SK-N-SH treated with all-trans-retinoic acid at 6 μM for 48 hours (cell line): Measurements from ENCODE around the gene RACK1.

Experiments
- ARNTL ChIP-seq: fragments of 450-650 bp; formaldehyde crosslinking; IDR thresholded peaks from 2 replicates; pipeline ENCODE4 v1.5.0; 2020; ENCODE audit warnings: low read depth, mild to moderate bottlenecking, moderate library complexity, borderline replicate concordance
- CSDC2 ChIP-seq: fragments of 250-450 bp; sonication (Bioruptor Pico); IDR thresholded peaks from 2 replicates; pipeline ENCODE4 v1.5.0; 2020; ENCODE audit warnings: mild to moderate bottlenecking, moderate library complexity
- ESRRG ChIP-seq: fragments of 250-450 bp; sonication (Bioruptor Pico); IDR thresholded peaks from 2 replicates; pipeline ENCODE4 v1.6.1; 2021; ENCODE audit warnings: mild to moderate bottlenecking
- PATZ1 ChIP-seq: fragments of 250-450 bp; sonication (Bioruptor Pico); IDR thresholded peaks from 2 replicates; pipeline ENCODE4 v1.8.0; 2020; ENCODE audit warnings: mild to moderate bottlenecking, moderate library complexity, borderline replicate concordance
- ZC3H10 ChIP-seq: fragments of 250-450 bp; sonication (Bioruptor Pico); IDR thresholded peaks from 2 replicates; pipeline ENCODE4 v1.5.1; 2021; ENCODE audit warnings: mild to moderate bottlenecking, moderate library complexity
- ZFP3 ChIP-seq: fragments of 250-450 bp; sonication (Bioruptor Pico); IDR thresholded peaks from 2 replicates; pipeline ENCODE4 v1.5.0; 2020; ENCODE audit warnings: mild to moderate bottlenecking, moderate library complexity
- ZFP30 ChIP-seq: fragments of 450-650 bp; formaldehyde crosslinking; IDR thresholded peaks from 2 replicates; pipeline ENCODE4 v1.5.0; 2022; ENCODE audit warnings: mild to moderate bottlenecking, moderate library complexity
- ZNF565 ChIP-seq: fragments of 450-650 bp; formaldehyde crosslinking; conservative IDR thresholded peaks from 2 replicates; pipeline ENCODE4 v1.5.0; 2020; ENCODE audit warnings: low read depth, mild to moderate bottlenecking, moderate library complexity
- ZNF8 ChIP-seq: fragments of 450-650 bp; formaldehyde crosslinking; IDR thresholded peaks from 2 replicates; pipeline ENCODE4 v1.5.0; 2020; ENCODE audit warnings: mild to moderate bottlenecking, moderate library complexity

DNA sequence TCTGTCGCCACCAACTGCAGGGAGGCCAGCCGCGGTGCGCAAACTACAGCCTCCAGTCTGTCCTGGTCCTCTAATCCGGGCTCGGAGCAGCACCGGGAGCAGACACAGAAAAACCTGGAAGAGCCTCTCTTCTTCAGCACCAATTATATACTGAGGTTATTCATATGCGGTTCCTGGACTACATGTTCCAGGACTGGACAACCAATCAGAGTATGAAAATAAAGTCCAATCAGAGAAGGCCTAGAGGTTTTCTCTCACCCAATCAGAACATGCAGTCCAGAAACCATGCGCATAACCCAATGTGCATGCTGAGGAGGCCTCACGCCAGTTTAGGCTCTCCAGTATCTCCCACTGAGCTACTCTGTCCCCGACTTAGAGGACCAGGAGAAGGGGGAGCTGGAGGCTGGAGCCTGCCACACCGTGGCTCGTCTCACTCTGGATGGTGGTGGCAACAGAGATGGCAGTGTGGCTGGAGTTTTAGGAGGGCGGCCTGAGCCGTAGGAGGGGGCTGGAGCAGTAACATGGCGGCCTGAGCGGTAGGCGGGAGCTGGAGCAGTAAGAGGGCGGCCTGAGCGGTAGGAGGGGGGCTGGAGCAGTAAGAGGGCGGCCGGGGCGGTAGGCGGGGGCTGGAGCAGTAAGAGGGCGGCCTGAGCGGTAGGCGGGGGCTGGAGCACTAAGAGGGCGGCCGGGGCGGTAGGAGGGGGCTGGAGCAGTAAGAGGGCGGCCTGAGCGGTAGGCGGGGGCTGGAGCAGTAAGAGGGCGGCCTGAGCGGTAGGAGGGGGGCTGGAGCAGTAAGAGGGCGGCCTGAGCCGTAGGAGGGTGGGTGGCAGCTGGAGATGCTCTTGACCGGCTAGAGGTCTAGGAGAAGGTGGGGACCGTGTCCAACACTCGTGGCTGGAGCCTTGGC is 37.6 kb upstream of the RACK1 start:
- no peak for TF ChIP-seq ZC3H10 (CRISPR knock-in tag)
- no peak for TF ChIP-seq CSDC2
- no peak for TF ChIP-seq ZNF8
- TF ChIP-seq ZFP30 (CRISPR knock-in tag), result no peak
- TF ChIP-seq ZFP3 (CRISPR knock-in tag), result no peak
- no peak for TF ChIP-seq ESRRG (CRISPR knock-in tag)
- TF ChIP-seq ZNF565 (CRISPR knock-in tag), result no peak
- no peak for TF ChIP-seq ARNTL (CRISPR knock-in tag)
- TF ChIP-seq PATZ1 (CRISPR knock-in tag), result no peak
